Dedifferentiated amniotic fluid mesenchymal stem cell (primary cell): Measurements from ENCODE around the gene VPS51.
"Not testable (repeated sequence)": the region's sequence is repeated elsewhere in the genome, so short reads cannot be mapped to it uniquely, and the experiment has no call there.

ENCODE experiments used
- DNase-seq: peaks from one replicate; pipeline ENCODE4 v3.0.0-alpha.2; 2016; ENCODE audit errors: extremely low spot score

VPS51 gene

GRCh38 chr11:65134240-65134951 is 38.4 kb downstream of the VPS51 start, which contains the start of gene SYVN1:
Gene SYVN1, minus strand, starts transcription at chr11:65134519. Its CDS starts 918 bp downstream, at chr11:65133601.
- peak; percentile 77 for DNase-seq

GRCh38 chr11:65134952-65135632 is 39.1 kb downstream of the VPS51 start:
- DNase-seq, result peak; percentile 85

- DNase-seq, result no peak
These were observed 39.7 kb downstream of the VPS51 start for GRCh38 chr11:65135633-65136145.

GRCh38 chr11:65136515-65137096 is 40.6 kb downstream of the VPS51 start:
- no peak for DNase-seq

GRCh38 chr11:65141896-65142494 is 46.0 kb downstream of the VPS51 start:
- no peak for DNase-seq

GRCh38 chr11:65147352-65148075 is 51.5 kb downstream of the VPS51 start:
- DNase-seq, result no peak

- no peak for DNase-seq
These were observed 52.6 kb downstream of the VPS51 start for GRCh38 chr11:65148657-65149056.

GRCh38 chr11:65150131-65150508 is 54.1 kb downstream of the VPS51 start:
- not testable (repeated sequence) for DNase-seq

GRCh38 chr11:65150509-65151299 is 54.7 kb downstream of the VPS51 start:
- peak; percentile 70 for DNase-seq

- DNase-seq, result no peak
These were observed 55.4 kb downstream of the VPS51 start for GRCh38 chr11:65151331-65151899.

- DNase-seq, result no peak
These were observed 56.1 kb downstream of the VPS51 start for GRCh38 chr11:65152122-65152521.

- no peak for DNase-seq
These were observed 60.2 kb downstream of the VPS51 start for GRCh38 chr11:65156256-65156655.

GRCh38 chr11:65156926-65157325 is 60.9 kb downstream of the VPS51 start:
- no peak for DNase-seq

- no peak for DNase-seq
These were observed 61.3 kb downstream of the VPS51 start for GRCh38 chr11:65157336-65157735.

- DNase-seq, result no peak
These were observed 63.0 kb downstream of the VPS51 start for GRCh38 chr11:65159012-65159411.

GRCh38 chr11:65160643-65161042 is 64.6 kb downstream of the VPS51 start:
- no peak for DNase-seq
